IMR-90 (cell line): Measurements from ENCODE around the gene FKBP6. TPM values are rescaled to one million over a fixed set of nuclear protein-coding genes. Genes with fewer than 3 reads are reported as not detected.

Experiments
- ATAC-seq: fragments of 200-7000 bp; cut with Tn5 transposase; 2 replicates; pipeline ENCODE4 v1.9.1; 2020; ENCODE audit warnings: low read depth, mild to moderate bottlenecking, moderate library complexity
- BruUV-seq: library from RNA; stranded (reverse); fragments of 400-500 nt; replicated peaks from 2 replicates; lab custom pipeline; 2021; lab: Mats Ljungman, UMichigan
- CTCF ChIA-PET: fragments of 300-600 bp; formaldehyde crosslinking; extraction: SDS; loops from one replicate; lab custom pipeline; 2021; ENCODE audit warnings: antibody characterized with exemption; lab: Yijun Ruan, JAX
- POLR2A ChIA-PET: fragments of 300-600 bp; sonication (Branson Sonifier 250); formaldehyde crosslinking; loops from one replicate; lab custom pipeline; 2022; ENCODE audit warnings: antibody characterized with exemption; ENCODE audit not compliant: unreplicated experiment; lab: Charles Lee
- DNase-seq: peaks from one replicate; pipeline ENCODE4 v3.0.0; 2013
- H2AFZ ChIP-seq: replicated peaks from 2 replicates; pipeline ENCODE3; 2013; ENCODE audit warnings: low read length, mild to moderate bottlenecking; ENCODE audit not compliant: poor library complexity
- H2AK5ac ChIP-seq: 2 replicates; pipeline ENCODE4 v1.6.1; 2013; ENCODE audit warnings: low read depth, low read length, inconsistent platforms
- H2AK9ac ChIP-seq: replicated peaks from 2 replicates; pipeline ENCODE3; 2013; ENCODE audit warnings: mild to moderate bottlenecking, low read depth, low read length, moderate library complexity; ENCODE audit not compliant: poor library complexity
- H2BK120ac ChIP-seq: 2 replicates; pipeline ENCODE4 v1.6.1; 2013; ENCODE audit warnings: low read depth, low read length, inconsistent platforms
- H2BK15ac ChIP-seq: 3 replicates; pipeline ENCODE4 v1.6.1; 2013; ENCODE audit warnings: low read depth, low read length, inconsistent platforms
- H2BK20ac ChIP-seq: 2 replicates; pipeline ENCODE4 v1.6.1; 2013; ENCODE audit warnings: low read depth, mild to moderate bottlenecking, inconsistent platforms, low read length, moderate library complexity
- H2BK5ac ChIP-seq: 2 replicates; pipeline ENCODE4 v1.6.1; 2013; ENCODE audit warnings: mild to moderate bottlenecking, low read depth, low read length, inconsistent platforms; ENCODE audit not compliant: poor library complexity, severe bottlenecking
- H3K14ac ChIP-seq: replicated peaks from 2 replicates; pipeline ENCODE4 v1.6.1; 2013; ENCODE audit warnings: low read depth, low read length, inconsistent platforms
- H3K18ac ChIP-seq: 2 replicates; pipeline ENCODE4 v1.6.1; 2013; ENCODE audit warnings: low read depth, low read length, control low read depth
- H3K23ac ChIP-seq: 2 replicates; pipeline ENCODE4 v1.6.1; 2013; ENCODE audit warnings: low read depth, low read length, inconsistent platforms
- H3K27ac ChIP-seq: 2 replicates; pipeline ENCODE4 v1.5.1; 2013; ENCODE audit warnings: mild to moderate bottlenecking, control low read depth, low read length; ENCODE audit not compliant: insufficient read depth
- H3K27me3 ChIP-seq: 2 replicates; pipeline ENCODE4 v1.6.1; 2013; ENCODE audit warnings: low read length; ENCODE audit not compliant: control insufficient read depth, insufficient read depth
- H3K36me3 ChIP-seq: 2 replicates; pipeline ENCODE4 v1.6.1; 2013; ENCODE audit warnings: low read length, mixed read lengths; ENCODE audit not compliant: control insufficient read depth, insufficient read depth
- H3K4ac ChIP-seq: 2 replicates; pipeline ENCODE4 v1.6.1; 2013; ENCODE audit warnings: low read depth, low read length, inconsistent platforms
- H3K4me1 ChIP-seq: 2 replicates; pipeline ENCODE4 v1.6.1; 2013; ENCODE audit warnings: low read length, mixed read lengths; ENCODE audit not compliant: control insufficient read depth, insufficient read depth
- H3K4me2 ChIP-seq: 2 replicates; pipeline ENCODE4 v1.6.1; 2013; ENCODE audit warnings: low read depth, mild to moderate bottlenecking, control low read depth, low read length, moderate library complexity
- H3K4me3 ChIP-seq: 2 replicates; pipeline ENCODE4 v1.5.1; 2013; ENCODE audit warnings: low read depth, mild to moderate bottlenecking, control low read depth, low read length, moderate library complexity; ENCODE audit not compliant: insufficient read depth
- H3K56ac ChIP-seq: 2 replicates; pipeline ENCODE4 v1.6.1; 2013; ENCODE audit warnings: low read length, inconsistent platforms; ENCODE audit not compliant: insufficient read depth; ENCODE audit errors: extremely low read depth
- H3K79me1 ChIP-seq, 2 experiments: 2 replicates each; pipeline ENCODE4 v1.6.1; 2013; ENCODE audit warnings: low read length in 2 of 2, inconsistent platforms in 1 of 2, low read depth in 1 of 2
- H3K9ac ChIP-seq: 2 replicates; pipeline ENCODE4 v1.6.1; 2013; ENCODE audit warnings: low read depth, low read length, control low read depth
- H3K9me1 ChIP-seq: 2 replicates; pipeline ENCODE4 v1.6.1; 2013; ENCODE audit warnings: low read length, inconsistent platforms; ENCODE audit not compliant: insufficient read depth
- H3K9me3 ChIP-seq: 2 replicates; pipeline ENCODE4 v1.6.1; 2013; ENCODE audit warnings: low read length; ENCODE audit not compliant: control insufficient read depth, insufficient read depth
- H4K20me1 ChIP-seq: 2 replicates; pipeline ENCODE4 v1.6.1; 2013; ENCODE audit warnings: low read length, inconsistent platforms; ENCODE audit not compliant: insufficient read depth
- H4K5ac ChIP-seq: 2 replicates; pipeline ENCODE4 v1.6.1; 2013; ENCODE audit warnings: mild to moderate bottlenecking, low read depth, low read length, control low read depth
- H4K8ac ChIP-seq, 2 experiments: 2 replicates each; pipeline ENCODE4 v1.6.1; 2013; ENCODE audit warnings: low read depth in 2 of 2, low read length in 2 of 2, control low read depth in 1 of 2, inconsistent platforms in 1 of 2
- H4K91ac ChIP-seq: 2 replicates; pipeline ENCODE4 v1.6.1; 2013; ENCODE audit warnings: low read depth, low read length, inconsistent platforms; ENCODE audit not compliant: insufficient read depth
- BHLHE40 ChIP-seq: fragments of 150-350 bp; IDR thresholded peaks from 2 replicates; pipeline ENCODE4 v1.6.1; 2016; ENCODE audit warnings: mild to moderate bottlenecking, low read depth, low read length
- CEBPB ChIP-seq: IDR thresholded peaks from 2 replicates; pipeline ENCODE4 v1.6.1; 2012; ENCODE audit warnings: low read depth, low read length, improper control_type of control experiment
- CHD1 ChIP-seq: IDR thresholded peaks from 2 replicates; pipeline ENCODE4 v1.6.1; 2012; ENCODE audit warnings: low read depth, low read length, improper control_type of control experiment
- ELK1 ChIP-seq: fragments of 150-350 bp; IDR thresholded peaks from 2 replicates; pipeline ENCODE4 v1.6.1; 2016; ENCODE audit warnings: low read depth, mild to moderate bottlenecking, low read length, moderate library complexity, borderline replicate concordance
- FOS ChIP-seq: fragments of 150-350 bp; IDR thresholded peaks from 2 replicates; pipeline ENCODE4 v1.6.1; 2016; ENCODE audit warnings: low read depth, low read length
- MAFK ChIP-seq: IDR thresholded peaks from 2 replicates; pipeline ENCODE4 v1.6.1; 2012; ENCODE audit warnings: low read depth, low read length, improper control_type of control experiment
- MAZ ChIP-seq: IDR thresholded peaks from 2 replicates; pipeline ENCODE4 v1.6.1; 2012; ENCODE audit warnings: low read depth, mild to moderate bottlenecking, low read length, improper control_type of control experiment, moderate library complexity, borderline replicate concordance
- MXI1 ChIP-seq: IDR thresholded peaks from 2 replicates; pipeline ENCODE4 v1.6.1; 2012; ENCODE audit warnings: low read depth, mild to moderate bottlenecking, low read length, moderate library complexity, borderline replicate concordance
- NFE2L2 ChIP-seq: fragments of 150-350 bp; IDR thresholded peaks from 2 replicates; pipeline ENCODE4 v1.6.1; 2016; ENCODE audit warnings: low read depth, mild to moderate bottlenecking, low read length
- POLR2A ChIP-seq: IDR thresholded peaks from 2 replicates; pipeline ENCODE4 v1.6.1; 2012; ENCODE audit warnings: mild to moderate bottlenecking, low read depth, low read length
- RAD21 ChIP-seq: IDR thresholded peaks from 2 replicates; pipeline ENCODE4 v1.6.1; 2012; ENCODE audit warnings: low read length, improper control_type of control experiment
- RCOR1 ChIP-seq: IDR thresholded peaks from 2 replicates; pipeline ENCODE4 v1.6.1; 2012; ENCODE audit warnings: mild to moderate bottlenecking, low read length, improper control_type of control experiment; ENCODE audit not compliant: insufficient replicate concordance
- RFX5 ChIP-seq: IDR thresholded peaks from 2 replicates; pipeline ENCODE4 v1.8.0; 2012; ENCODE audit warnings: low read depth, mild to moderate bottlenecking, low read length, moderate library complexity
- SMC3 ChIP-seq: fragments of 150-350 bp; IDR thresholded peaks from 2 replicates; pipeline ENCODE4 v1.6.1; 2016; ENCODE audit warnings: low read depth, mild to moderate bottlenecking, antibody characterized with exemption, low read length, moderate library complexity
- WGBS, 2 experiments: methylation state at CpG; one replicate each; pipeline versions ENCODE4 v1.1.5 to v1.1.7; 2013; ENCODE audit warnings: missing lambda C conversion rate in 2 of 2; ENCODE audit not compliant: insufficient read length in 1 of 2; ENCODE audit errors: extremely low coverage in 2 of 2; 5-methylcytosine and 5-hydroxymethylcytosine counted together
- dilution Hi-C: fragments of 300-500 bp; cut with HindIII; formaldehyde crosslinking; loops from one replicate; pipeline ENCODE4 v1.14.3; 2018; ENCODE audit warnings: low sequenced_read_pairs; ENCODE audit not compliant: unreplicated experiment
- in situ Hi-C: fragments of 300-500 bp; cut with MboI; formaldehyde crosslinking; loops from 3 replicates; pipeline ENCODE4 v1.14.3; 2019; ENCODE audit warnings: low sequenced_read_pairs, inconsistent platforms, mixed read lengths
- intact Hi-C: fragments of 100-400 bp; cut with micrococcal nuclease; formaldehyde crosslinking; loops from 2 replicates; pipeline ENCODE4 v1.10.0; 2022
- polyA plus RNA-seq, 3 experiments: library from polyadenylated mRNA; depleted of rRNA; stranded (reverse); fragments of >200 nt; gene quantifications; 2 replicates each; pipeline ENCODE4 v1.2.3, GENCODE V29; 2012; ENCODE audit warnings: low replicate concordance in 1 of 3
- total RNA-seq: library from RNA; depleted of rRNA; stranded (reverse); fragments of >200 nt; gene quantifications from 2 replicates; pipeline ENCODE4 v1.2.3, GENCODE V29; 2012
- TF ChIP-seq, protein P1 (sequence below): conservative IDR thresholded peaks from 2 replicates; pipeline ENCODE4 v1.5.1; 2012; ENCODE audit warnings: mild to moderate bottlenecking, low read depth, low read length, improper control_type of control experiment
- TF ChIP-seq, protein P2 (sequence below): fragments of 150-350 bp; IDR thresholded peaks from 2 replicates; pipeline ENCODE4 v1.6.1; 2017; ENCODE audit warnings: mild to moderate bottlenecking, antibody characterized with exemption, low read length, low read depth

FKBP6 gene
- total and polyA plus RNA-seq, 2 of the 4 experiments (the other 2 are of a cell fraction): not detected

DNA sequence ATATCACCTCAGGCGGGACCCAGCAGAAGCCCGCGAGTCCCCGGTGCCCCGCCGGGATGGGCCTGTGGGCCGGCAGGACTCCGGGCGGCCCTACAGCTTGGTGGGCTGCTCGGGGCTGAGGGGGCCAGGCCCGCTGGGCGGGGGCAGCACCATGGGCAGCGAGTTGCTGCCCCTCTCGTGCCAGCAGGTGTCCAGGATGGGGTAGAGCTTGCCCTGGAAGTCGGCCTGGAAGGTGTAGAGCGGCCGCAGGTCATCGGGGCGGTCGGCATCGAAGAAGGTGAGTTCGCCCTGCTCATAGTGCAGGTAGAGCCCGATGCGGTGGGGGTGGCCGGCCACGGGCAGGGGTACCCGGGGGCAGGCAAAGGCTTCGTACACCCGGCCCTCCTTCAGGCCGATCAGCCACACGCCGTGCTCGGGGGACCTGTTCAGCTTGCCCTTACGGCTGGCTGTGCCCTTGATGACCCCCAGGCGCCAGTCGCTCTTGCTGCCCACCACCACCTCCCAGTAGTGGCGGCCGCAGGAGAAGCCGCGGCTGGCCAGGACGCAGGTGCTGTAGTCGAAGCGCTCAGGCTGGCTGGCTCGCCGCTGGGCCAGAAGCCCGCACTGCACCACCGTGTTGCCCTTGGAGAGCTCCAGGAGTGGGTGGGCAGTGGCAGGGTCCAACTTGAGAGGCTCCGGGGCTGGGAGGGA, 15.0 kb upstream of the FKBP6 start:
- no peak overlapping the region for H3K4me3 ChIP-seq
- DNase-seq: no peak
- H4K8ac ChIP-seq: no peak overlapping the region
- H3K4me2 ChIP-seq: no peak overlapping the region
- no peaks in the 10 kb centered on the region for H4K20me1 ChIP-seq
- H3K4me1 ChIP-seq: peaks cover under 1% of the 10 kb centered on the region; the same call in 1 of the 2 replicates
- no peak overlapping the region for H3K9ac ChIP-seq
- H2BK20ac ChIP-seq: no peak overlapping the region
- dilution Hi-C loops (no loop called here), in situ Hi-C loops (no loop called here), intact Hi-C loops (no loop called here)
- no peak overlapping the region for H4K91ac ChIP-seq
- TF ChIP-seq, protein P1, sequence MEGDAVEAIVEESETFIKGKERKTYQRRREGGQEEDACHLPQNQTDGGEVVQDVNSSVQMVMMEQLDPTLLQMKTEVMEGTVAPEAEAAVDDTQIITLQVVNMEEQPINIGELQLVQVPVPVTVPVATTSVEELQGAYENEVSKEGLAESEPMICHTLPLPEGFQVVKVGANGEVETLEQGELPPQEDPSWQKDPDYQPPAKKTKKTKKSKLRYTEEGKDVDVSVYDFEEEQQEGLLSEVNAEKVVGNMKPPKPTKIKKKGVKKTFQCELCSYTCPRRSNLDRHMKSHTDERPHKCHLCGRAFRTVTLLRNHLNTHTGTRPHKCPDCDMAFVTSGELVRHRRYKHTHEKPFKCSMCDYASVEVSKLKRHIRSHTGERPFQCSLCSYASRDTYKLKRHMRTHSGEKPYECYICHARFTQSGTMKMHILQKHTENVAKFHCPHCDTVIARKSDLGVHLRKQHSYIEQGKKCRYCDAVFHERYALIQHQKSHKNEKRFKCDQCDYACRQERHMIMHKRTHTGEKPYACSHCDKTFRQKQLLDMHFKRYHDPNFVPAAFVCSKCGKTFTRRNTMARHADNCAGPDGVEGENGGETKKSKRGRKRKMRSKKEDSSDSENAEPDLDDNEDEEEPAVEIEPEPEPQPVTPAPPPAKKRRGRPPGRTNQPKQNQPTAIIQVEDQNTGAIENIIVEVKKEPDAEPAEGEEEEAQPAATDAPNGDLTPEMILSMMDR: no peak
- TF ChIP-seq FOS (no peak), RAD21 (no peak), CHD1 (no peak), MAZ (no peak), MAFK (no peak), NFE2L2 (no peak), POLR2A (no peak), ELK1 (no peak), SMC3 (no peak), RCOR1 (no peak), RFX5 (no peak), CEBPB (no peak), BHLHE40 (no peak), MXI1 (no peak)
- TF ChIP-seq, protein P2, sequence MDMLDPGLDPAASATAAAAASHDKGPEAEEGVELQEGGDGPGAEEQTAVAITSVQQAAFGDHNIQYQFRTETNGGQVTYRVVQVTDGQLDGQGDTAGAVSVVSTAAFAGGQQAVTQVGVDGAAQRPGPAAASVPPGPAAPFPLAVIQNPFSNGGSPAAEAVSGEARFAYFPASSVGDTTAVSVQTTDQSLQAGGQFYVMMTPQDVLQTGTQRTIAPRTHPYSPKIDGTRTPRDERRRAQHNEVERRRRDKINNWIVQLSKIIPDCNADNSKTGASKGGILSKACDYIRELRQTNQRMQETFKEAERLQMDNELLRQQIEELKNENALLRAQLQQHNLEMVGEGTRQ: no peak
- peaks cover 9 to 15% of the 10 kb centered on the region in 2 experiments for H3K79me1 ChIP-seq
- no peak overlapping the region for H2BK5ac ChIP-seq
- no peak overlapping the region for H3K14ac ChIP-seq
- no peak overlapping the region for H2AFZ ChIP-seq
- H4K5ac ChIP-seq: no peak overlapping the region
- no TSS peak for BruUV-seq
- no peak overlapping the region for H2BK15ac ChIP-seq
- no peak for ATAC-seq
- H3K18ac ChIP-seq: no peak overlapping the region
- H2AK5ac ChIP-seq: no peak overlapping the region
- no peak overlapping the region for H2BK120ac ChIP-seq
- no peak overlapping the region for H2AK9ac ChIP-seq
- POLR2A ChIA-PET: no interaction called here
- H3K27ac ChIP-seq: no peak overlapping the region
- no peak overlapping the region for H3K4ac ChIP-seq
- no peaks in the 10 kb centered on the region for H3K36me3 ChIP-seq
- 86% methylated on average over 41 of the region's 48 CpGs; no CpG with 5 or more reads in 1 of the 2 experiments for WGBS, 2 experiments
- peaks cover 2% of the 10 kb centered on the region for H3K27me3 ChIP-seq
- no peak overlapping the region for H3K23ac ChIP-seq
- CTCF ChIA-PET: no interaction called here
- peaks cover 7% of the 10 kb centered on the region for H3K9me1 ChIP-seq
- H3K56ac ChIP-seq: no peak overlapping the region
- H3K9me3 ChIP-seq: no peaks in the 10 kb centered on the region
